GM19324 (cell line): ENCODE measurements around the gene P2RY13.

ENCODE experiments used
- ATAC-seq: cut with Tn5 transposase; IDR thresholded peaks from one replicate; pipeline ENCODE4 v1.9.1; 2021; ENCODE audit warnings: mild to moderate bottlenecking, moderate library complexity; ENCODE audit not compliant: unreplicated experiment, low FRiP score

Gene P2RY13

GRCh38 chr3:151321526-151321925, 7.8 kb downstream of the P2RY13 start:
- no peak for ATAC-seq

DNA sequence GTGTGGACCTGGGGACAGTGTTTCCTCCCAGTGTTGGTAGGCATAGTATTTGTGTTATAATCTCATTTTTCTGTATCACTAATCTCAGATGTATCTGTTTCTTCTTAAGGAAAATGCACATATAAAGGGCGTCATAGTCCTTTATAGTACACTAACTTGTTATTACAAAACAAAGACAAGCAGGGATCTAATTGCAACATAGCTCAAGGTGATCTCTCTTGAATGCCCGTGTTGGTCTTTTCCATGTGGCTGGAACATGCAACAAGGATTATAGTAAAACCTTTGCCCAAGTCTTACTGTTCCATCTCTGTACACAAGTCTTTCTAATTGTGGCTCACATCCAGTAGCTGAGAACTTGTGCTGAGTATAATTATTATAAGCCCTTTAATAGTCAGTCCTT, 9.2 kb downstream of the P2RY13 start:
- no peak for ATAC-seq

DNA sequence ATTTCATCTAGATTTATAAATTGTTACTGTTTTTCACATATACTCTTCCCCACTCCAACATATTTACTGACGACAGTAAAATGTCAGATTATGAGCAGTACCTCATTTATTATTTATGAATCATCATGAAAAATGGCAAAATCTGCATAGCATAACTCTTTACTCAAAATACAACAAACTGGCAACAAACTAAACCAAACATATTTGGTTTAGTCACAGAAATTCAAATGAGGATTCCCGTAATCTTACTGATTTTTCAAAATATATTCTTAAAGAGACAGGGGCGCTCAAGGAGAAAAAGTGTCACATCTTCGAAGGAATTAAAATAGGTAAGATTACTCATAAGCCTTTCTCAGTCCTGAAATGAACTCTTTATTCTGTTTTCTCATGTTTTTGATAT, 9.7 kb downstream of the P2RY13 start:
- ATAC-seq, result no peak

- ATAC-seq, result no peak
Measured at GRCh38 chr3:151318991-151319390, 10.4 kb downstream of the P2RY13 start.

DNA sequence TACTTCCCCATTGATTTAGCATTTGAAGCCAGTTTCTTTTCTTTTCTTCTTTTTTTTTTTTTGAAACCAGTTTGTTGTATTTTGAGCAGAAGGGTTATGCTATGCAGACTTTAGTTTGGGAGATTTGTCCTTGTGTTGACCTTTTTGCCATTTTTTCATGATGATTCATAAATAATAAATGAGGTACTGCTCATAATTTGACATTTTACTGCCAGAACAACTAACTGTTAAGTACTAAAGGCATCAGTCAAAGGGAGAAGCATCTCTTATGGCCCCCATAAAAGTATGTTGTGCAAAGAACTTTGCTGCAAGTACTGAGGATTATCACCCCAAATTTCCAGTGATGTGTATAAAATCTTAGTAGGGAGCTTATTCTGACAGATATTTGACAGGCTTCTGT, 11.0 kb downstream of the P2RY13 start:
- no peak for ATAC-seq

DNA sequence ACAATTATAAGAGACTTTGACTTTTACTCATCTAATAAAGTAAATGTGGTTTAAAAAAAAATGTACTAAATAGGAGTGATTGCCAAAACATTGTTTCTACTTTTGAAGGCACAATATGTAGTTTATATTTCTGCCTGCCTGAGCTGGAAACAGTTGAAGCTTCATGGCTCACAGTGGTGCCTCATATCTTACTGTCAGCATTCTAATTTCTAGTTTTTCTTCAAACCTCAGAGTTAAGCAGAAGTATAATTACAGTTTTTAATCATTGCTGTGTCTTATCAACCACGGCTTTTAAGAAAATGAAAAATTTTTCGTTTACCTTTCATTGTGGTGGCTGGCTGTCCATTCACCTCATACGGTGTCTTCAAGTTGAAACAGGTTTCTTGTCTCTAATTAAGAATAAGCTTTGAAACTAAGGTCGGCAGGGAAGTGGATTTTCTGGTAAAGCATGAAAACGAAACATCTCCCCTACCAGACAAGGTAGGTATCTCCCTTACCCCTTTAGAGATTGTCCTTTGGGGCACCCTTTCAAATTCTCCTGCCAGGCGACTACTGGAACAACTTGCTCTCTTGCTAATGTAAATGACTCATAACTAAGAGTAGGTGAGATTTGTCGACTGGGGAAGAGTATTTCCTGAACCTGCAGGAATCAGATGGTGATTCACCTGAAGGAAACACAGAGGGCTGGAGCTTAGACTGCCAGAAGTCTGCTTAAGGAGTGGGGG, 12.9 kb downstream of the P2RY13 start, which contains the start of gene GPR87:
TSS of gene GPR87 (minus strand) at position 554 of the 725 bp plus-strand sequence. CDS start 16,720 bp downstream, outside the sequence.
- no peak for ATAC-seq

- ATAC-seq, result no peak
Measured at GRCh38 chr3:151315846-151316245, 13.5 kb downstream of the P2RY13 start.

DNA sequence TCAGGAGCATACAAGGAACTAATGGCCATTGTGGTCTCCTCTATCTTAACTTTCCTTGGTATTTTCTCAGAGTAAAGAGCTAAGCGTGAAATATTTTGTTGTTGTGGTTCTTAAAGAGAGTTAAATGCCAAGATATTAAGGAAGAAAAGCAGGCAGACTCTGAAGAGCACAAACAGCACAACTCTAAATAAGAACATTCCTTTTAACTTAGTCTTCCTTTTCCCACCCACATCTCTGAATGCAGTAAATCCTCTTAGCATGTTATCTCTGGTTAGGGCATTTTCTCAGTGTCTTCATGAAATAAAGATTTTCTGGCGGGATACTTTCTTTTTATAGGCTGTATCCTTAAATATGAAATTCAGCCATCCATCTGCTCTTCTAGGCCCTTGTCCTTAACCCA, 14.2 kb downstream of the P2RY13 start:
- no peak for ATAC-seq

- ATAC-seq, result no peak
Measured at GRCh38 chr3:151314593-151314992, 14.8 kb downstream of the P2RY13 start.

GRCh38 chr3:151314137-151314536, 15.2 kb downstream of the P2RY13 start:
- no peak for ATAC-seq

DNA sequence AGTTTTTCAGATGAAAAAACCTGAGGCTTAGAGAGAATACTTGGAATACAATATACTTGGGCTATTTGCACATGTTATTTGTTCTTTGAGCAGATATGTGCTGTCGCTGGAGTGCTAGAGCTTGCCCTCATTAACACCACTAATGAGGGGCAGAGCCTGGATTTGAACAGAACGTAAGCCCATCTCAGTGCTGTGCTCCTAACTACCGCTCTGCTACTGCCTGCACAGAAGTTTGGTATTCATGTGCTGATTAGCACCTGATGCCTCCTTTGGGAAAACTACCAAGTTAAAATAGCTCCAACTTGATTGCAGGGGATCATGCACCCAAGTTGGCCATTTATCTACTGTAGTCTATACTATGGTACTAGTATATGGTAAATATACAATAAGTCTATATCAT, 16.4 kb downstream of the P2RY13 start:
- no peak for ATAC-seq

- ATAC-seq, result no peak
Measured at GRCh38 chr3:151309566-151309965, 19.8 kb downstream of the P2RY13 start.

DNA sequence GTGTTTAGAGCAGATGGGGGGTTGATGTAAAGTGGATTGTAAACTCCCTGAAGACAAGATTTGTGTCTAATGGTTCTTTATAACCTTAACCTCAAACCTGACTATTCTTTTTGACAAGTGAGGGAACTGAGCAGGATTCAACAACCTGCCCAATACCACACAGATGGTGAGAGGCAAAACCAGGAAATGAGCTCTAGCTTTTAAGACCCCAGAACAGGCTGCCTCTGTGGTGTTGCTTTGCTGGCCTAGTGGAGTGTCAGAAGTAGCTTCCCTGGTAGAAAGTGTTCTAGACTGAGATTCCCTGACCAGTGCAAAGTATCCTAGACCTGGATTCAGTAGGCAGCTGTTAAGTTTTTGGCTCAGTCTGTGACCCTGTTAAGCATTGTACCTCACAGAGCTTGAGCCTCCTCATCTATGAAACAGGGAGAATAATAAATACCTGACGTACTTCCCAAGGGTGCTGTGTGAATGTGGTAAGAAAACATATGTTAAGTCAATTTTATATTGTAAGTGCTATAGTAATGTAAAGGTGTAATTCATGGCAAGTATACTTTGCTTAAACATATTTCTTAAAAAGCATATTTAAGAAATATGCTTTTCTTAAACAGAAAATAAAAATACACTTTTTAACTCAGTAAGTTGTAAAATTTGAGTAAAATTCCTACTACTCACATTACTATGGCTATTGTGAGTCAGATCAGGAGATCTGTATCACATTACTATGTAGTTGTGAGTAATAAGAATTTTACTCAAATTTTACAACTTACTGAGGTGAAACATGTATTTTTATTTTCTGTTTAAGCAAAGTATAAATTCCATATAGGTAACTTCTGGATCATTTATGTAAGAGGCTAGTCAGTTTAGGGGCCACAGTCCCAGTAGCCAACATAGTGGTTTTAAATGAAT, 21.5 kb downstream of the P2RY13 start:
- ATAC-seq, result no peak

DNA sequence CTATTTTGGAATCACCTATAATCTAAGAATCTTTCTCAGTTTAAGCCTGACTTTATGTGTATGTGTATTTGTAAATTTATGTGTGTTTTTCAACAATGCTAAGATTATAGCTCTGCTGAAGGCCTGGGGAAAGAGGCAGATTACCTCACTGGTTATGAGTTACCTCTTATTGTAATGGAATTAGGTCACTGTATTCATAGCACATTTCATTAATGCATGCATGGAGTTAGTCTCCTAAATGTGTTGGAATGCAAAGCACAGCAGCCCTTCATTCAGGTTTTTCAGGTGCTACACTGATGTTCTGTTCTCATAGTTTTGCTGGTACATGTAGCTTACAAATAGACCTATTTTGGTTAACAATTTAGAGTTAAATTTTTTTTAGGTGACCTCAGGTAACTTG, 22.2 kb downstream of the P2RY13 start:
- ATAC-seq, result no peak

- ATAC-seq, result no peak
Measured at GRCh38 chr3:151306168-151306810, 23.1 kb downstream of the P2RY13 start.

GRCh38 chr3:151305775-151306151, 23.6 kb downstream of the P2RY13 start:
- ATAC-seq, result no peak

GRCh38 chr3:151305060-151305774, 24.1 kb downstream of the P2RY13 start:
- no peak for ATAC-seq

GRCh38 chr3:151303751-151304150, 25.6 kb downstream of the P2RY13 start:
- no peak for ATAC-seq

GRCh38 chr3:151301787-151302186, 27.6 kb downstream of the P2RY13 start:
- ATAC-seq, result no peak

GRCh38 chr3:151300539-151300938, 28.8 kb downstream of the P2RY13 start:
- no peak for ATAC-seq

- ATAC-seq, result no peak
Measured at GRCh38 chr3:151299006-151299405, 30.3 kb downstream of the P2RY13 start.
